Small intestine (tissue), 7 donors: ENCODE measurements around the gene ZC3H4. TPM values are rescaled to one million over a fixed set of nuclear protein-coding genes. Genes with fewer than 3 reads are reported as not detected.
A peak's percentile ranks its signal among the peaks of the same experiment; 100 is the strongest.

Source experiments
- DNase-seq, 2 donors: peaks; one replicate each; pipeline versions ENCODE4 v3.0.0 to v3.0.0-alpha.2; 2013
- FAIRE-seq: peaks from 2 replicates; lab custom pipeline; 2012; peaks lifted over from hg19 to GRCh38; lab: Jason Lieb, UNC
- H3K27ac ChIP-seq, 3 donors: one replicate each; pipeline ENCODE4 v1.5.1; 2013; ENCODE audit warnings: low read length in 2 of 3, mild to moderate bottlenecking in 2 of 3, control low read depth in 1 of 3, inconsistent platforms in 1 of 3, low read depth in 1 of 3, moderate library complexity in 1 of 3
- H3K27me3 ChIP-seq, 3 donors: one replicate each; pipeline ENCODE4 v1.6.1; 2013; ENCODE audit warnings: low read length in 3 of 3, inconsistent platforms in 1 of 3; ENCODE audit not compliant: control insufficient read depth in 3 of 3, insufficient read depth in 3 of 3
- H3K36me3 ChIP-seq, 3 donors: one replicate each; pipeline ENCODE4 v1.6.1; 2013; ENCODE audit warnings: low read length in 3 of 3, inconsistent platforms in 1 of 3, low read depth in 1 of 3, mild to moderate bottlenecking in 1 of 3, moderate library complexity in 1 of 3; ENCODE audit not compliant: control insufficient read depth in 3 of 3, insufficient read depth in 2 of 3
- H3K4me1 ChIP-seq, 3 donors: one replicate each; pipeline ENCODE4 v1.6.1; 2013; ENCODE audit warnings: low read length in 2 of 3, inconsistent platforms in 1 of 3, low read depth in 1 of 3, mild to moderate bottlenecking in 1 of 3, moderate library complexity in 1 of 3; ENCODE audit not compliant: control insufficient read depth in 3 of 3, insufficient read depth in 2 of 3
- H3K4me3 ChIP-seq, 3 donors: one replicate each; pipeline ENCODE4 v1.5.1; 2013; ENCODE audit warnings: low read length in 3 of 3, control low read depth in 1 of 3, inconsistent platforms in 1 of 3, low read depth in 1 of 3, mild to moderate bottlenecking in 1 of 3, moderate library complexity in 1 of 3
- H3K9me3 ChIP-seq, 2 donors: one replicate each; pipeline ENCODE4 v1.6.1; 2013; ENCODE audit warnings: low read depth in 1 of 2, low read length in 1 of 2; ENCODE audit not compliant: control insufficient read depth in 2 of 2, insufficient read depth in 1 of 2
- WGBS, 3 donors: extraction: QIAGEN DNeasy Blood & Tissue Kit; methylation state at CpG; one replicate each; pipeline ENCODE4 v1.1.7; 2013; 5-methylcytosine and 5-hydroxymethylcytosine counted together
- polyA plus RNA-seq, 4 donors: library from polyadenylated mRNA; stranded (reverse) in 3 of 4; unstranded in 1 of 4; fragments of 200-250 nt in 3 of 4; fragments of 120-200 nt in 1 of 4; gene quantifications; one replicate each; pipeline versions ENCODE4 v1.2.1 to v1.2.3, GENCODE V29; 2013
- donor health status: healthy with polysubstance abuse.
- donor health status: control.
- donor health status: control.
- donor health status: Bipolar disorder and iron deficiency.
- donor health status: healthy.

The ZC3H4 gene
- polyA plus RNA-seq, 4 donors: 7.3 to 31.6 (median 14.4) TPM

GRCh38 chr19:47039239-47039874 lies 74.2 kb downstream of the ZC3H4 start:
- no peaks in the 10 kb centered on the region for H3K9me3 ChIP-seq
- 85 to 90% (median 89%) methylated on average over 17 of the region's 17 CpGs for WGBS, 3 donors
- DNase-seq (no peak), FAIRE-seq (no peak)
- H3K36me3 ChIP-seq: peaks cover 0 to 14% (median 0%) of the 10 kb centered on the region in 3 donors
- H3K27ac ChIP-seq: no peak overlapping the region
- peaks cover 0 to 7% (median 0%) of the 10 kb centered on the region in 3 donors for H3K4me1 ChIP-seq
- H3K4me3 ChIP-seq: no peak overlapping the region
- peaks cover 0 to 1% (median 0%) of the 10 kb centered on the region in 3 donors for H3K27me3 ChIP-seq

GRCh38 chr19:47037766-47038165 lies 75.8 kb downstream of the ZC3H4 start:
- 55 to 65% (median 63%) methylated on average over 1 of the region's 1 CpG for WGBS, 3 donors
- H3K27me3 ChIP-seq: peaks cover 0 to 2% (median 0%) of the 10 kb centered on the region in 3 donors
- H3K36me3 ChIP-seq: peaks cover 0 to 8% (median 0%) of the 10 kb centered on the region in 3 donors
- peaks cover 0 to 7% (median 0%) of the 10 kb centered on the region in 3 donors for H3K4me1 ChIP-seq
- no peaks in the 10 kb centered on the region for H3K9me3 ChIP-seq
- no peak overlapping the region for H3K27ac ChIP-seq
- no peak overlapping the region for H3K4me3 ChIP-seq
- no peak for FAIRE-seq
- DNase-seq: no peak

GRCh38 chr19:47036097-47036651 lies 77.4 kb downstream of the ZC3H4 start:
- DNase-seq: peak; percentile 54 to 83
- no peaks in the 10 kb centered on the region for H3K9me3 ChIP-seq
- H3K27me3 ChIP-seq: peaks cover 0 to 7% (median 0%) of the 10 kb centered on the region in 3 donors
- peaks cover 0 to 3% (median 0%) of the 10 kb centered on the region in 3 donors for H3K36me3 ChIP-seq
- peak overlapping the region in 2 of 3 donors; percentile 40 to 69 for H3K27ac ChIP-seq
- H3K4me1 ChIP-seq: peaks cover 0 to 10% (median 0%) of the 10 kb centered on the region in 3 donors
- WGBS, 3 donors: 7 to 12% (median 10%) methylated on average over 26 of the region's 26 CpGs
- no peak for FAIRE-seq
- peak overlapping the region; percentile 12 to 43 (median 18) for H3K4me3 ChIP-seq

GRCh38 chr19:47035127-47036096 lies 78.2 kb downstream of the ZC3H4 start:
- H3K27me3 ChIP-seq: peaks cover 0 to 13% (median 0%) of the 10 kb centered on the region in 3 donors
- FAIRE-seq (no peak), DNase-seq (peak; percentile 83 to 95)
- no peaks in the 10 kb centered on the region for H3K9me3 ChIP-seq
- H3K4me3 ChIP-seq: peak overlapping the region; percentile 12 to 43 (median 18)
- H3K4me1 ChIP-seq: peaks cover 0 to 10% (median 0%) of the 10 kb centered on the region in 3 donors
- WGBS, 3 donors: 5 to 9% (median 6%) methylated on average over 35 of the region's 35 CpGs
- H3K36me3 ChIP-seq: peaks cover 0 to 3% (median 0%) of the 10 kb centered on the region in 3 donors
- peak overlapping the region in 2 of 3 donors; percentile 40 to 69 for H3K27ac ChIP-seq

- peaks cover 0 to 10% (median 0%) of the 10 kb centered on the region in 3 donors for H3K4me1 ChIP-seq
- H3K36me3 ChIP-seq: no peaks in the 10 kb centered on the region
- no peaks in the 10 kb centered on the region for H3K9me3 ChIP-seq
- H3K4me3 ChIP-seq: no peak overlapping the region
- DNase-seq (peak; percentile 66 to 72), FAIRE-seq (no peak)
- H3K27ac ChIP-seq: no peak overlapping the region
- 9 to 15% (median 10%) methylated on average over 12 to 17 of the region's 17 CpGs for WGBS, 3 donors
- peaks cover 0 to 36% (median 9%) of the 10 kb centered on the region in 3 donors for H3K27me3 ChIP-seq
These were observed 81.3 kb downstream of the ZC3H4 start for GRCh38 chr19:47032171-47032811.

GRCh38 chr19:47028195-47028601 lies 85.4 kb downstream of the ZC3H4 start:
- Histone ChIP-seq H3K36me3 (no peaks in the 10 kb centered on the region), H3K4me1 (peaks cover 0 to 3% (median 0%) of the 10 kb centered on the region in 3 donors), H3K27ac (no peak overlapping the region), H3K27me3 (peaks cover 0 to 65% (median 22%) of the 10 kb centered on the region in 3 donors), H3K9me3 (no peaks in the 10 kb centered on the region), H3K4me3 (no peak overlapping the region)
- FAIRE-seq (no peak), DNase-seq (no peak)
- WGBS, 3 donors: 10 to 13% (median 12%) methylated on average over 12 to 14 of the region's 14 CpGs

- Histone ChIP-seq H3K9me3 (no peaks in the 10 kb centered on the region), H3K27me3 (peaks cover 0 to 71% (median 23%) of the 10 kb centered on the region in 3 donors), H3K4me1 (peaks cover 0 to 3% (median 0%) of the 10 kb centered on the region in 3 donors), H3K4me3 (no peak overlapping the region), H3K36me3 (no peaks in the 10 kb centered on the region), H3K27ac (no peak overlapping the region)
- FAIRE-seq (no peak), DNase-seq (no peak)
- WGBS, 3 donors: 18 to 22% (median 22%) methylated on average over 12 of the region's 12 CpGs
These were observed 85.9 kb downstream of the ZC3H4 start for GRCh38 chr19:47027586-47028088.
